Nucleus accumbens (tissue), 56 donors: ENCODE results near the gene TNRC6B.
A peak's percentile ranks its signal among the peaks of the same experiment; 100 is the strongest.

ENCODE experiments used
- DNase-seq, 56 donors: peaks; one replicate each; lab custom pipeline; 2025; lab: John Stamatoyannopoulos, UW

Gene TNRC6B

DNA sequence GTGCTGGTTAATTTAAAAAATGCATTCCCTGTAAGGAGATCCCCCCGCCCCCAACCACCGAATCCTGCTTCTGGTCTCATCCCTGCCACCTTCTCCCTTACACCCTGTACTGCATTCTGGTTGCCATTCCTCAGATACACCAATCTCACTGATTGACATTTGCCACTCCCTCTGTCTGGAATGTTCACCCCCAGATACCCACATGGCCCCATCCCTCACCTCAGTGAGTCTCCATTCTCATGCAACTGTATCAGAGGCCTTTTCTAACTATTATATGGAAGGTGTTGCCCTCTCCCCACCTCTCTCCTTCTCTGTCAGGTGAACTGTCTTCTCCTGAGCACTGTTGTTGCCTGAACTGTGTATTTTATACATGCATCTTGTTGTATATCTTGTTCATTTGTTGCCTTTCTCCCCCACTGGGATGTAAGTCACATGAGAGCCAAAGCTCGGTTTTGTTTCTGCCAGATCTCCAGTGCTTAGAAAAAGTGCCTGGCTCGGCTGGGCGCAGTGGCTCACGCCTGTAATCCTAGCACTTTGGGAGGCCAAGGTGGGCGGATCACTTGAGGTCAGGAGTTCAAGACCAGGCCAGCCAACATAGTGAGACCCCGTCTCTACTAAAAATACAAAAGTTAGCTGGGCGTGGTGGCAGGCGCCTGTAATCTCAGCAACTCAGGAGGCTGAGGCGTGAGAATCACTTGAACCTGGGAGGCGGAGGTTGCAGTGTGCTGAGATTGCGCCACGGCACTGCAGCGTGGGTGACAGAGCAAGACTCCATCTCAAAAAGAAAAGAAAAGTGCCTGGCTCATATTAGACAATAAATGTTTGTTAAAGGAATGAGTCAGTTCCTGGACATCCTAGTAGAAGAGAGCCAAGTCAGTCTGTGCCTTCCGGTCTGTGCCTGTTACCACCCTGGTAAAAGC lies 61.0 kb downstream of the TNRC6B start:
- no peak for DNase-seq

DNA sequence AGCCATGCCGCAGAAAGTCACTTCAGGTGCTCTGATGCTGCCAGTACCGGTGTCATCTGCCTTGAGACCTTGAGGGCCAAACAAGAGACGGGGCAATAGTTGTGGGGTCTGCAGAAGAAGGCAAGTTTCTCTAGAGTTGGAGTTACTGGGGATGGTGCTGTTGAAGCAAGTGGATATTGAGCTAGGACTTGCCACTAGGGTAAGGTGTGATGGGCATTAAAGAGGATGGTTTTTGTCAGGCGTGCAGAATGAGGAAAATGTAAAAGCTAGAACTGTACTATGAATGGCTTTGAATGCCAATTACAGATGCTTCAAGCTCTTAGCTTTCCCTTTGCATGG lies 61.6 kb downstream of the TNRC6B start:
- DNase-seq: no peak

DNA sequence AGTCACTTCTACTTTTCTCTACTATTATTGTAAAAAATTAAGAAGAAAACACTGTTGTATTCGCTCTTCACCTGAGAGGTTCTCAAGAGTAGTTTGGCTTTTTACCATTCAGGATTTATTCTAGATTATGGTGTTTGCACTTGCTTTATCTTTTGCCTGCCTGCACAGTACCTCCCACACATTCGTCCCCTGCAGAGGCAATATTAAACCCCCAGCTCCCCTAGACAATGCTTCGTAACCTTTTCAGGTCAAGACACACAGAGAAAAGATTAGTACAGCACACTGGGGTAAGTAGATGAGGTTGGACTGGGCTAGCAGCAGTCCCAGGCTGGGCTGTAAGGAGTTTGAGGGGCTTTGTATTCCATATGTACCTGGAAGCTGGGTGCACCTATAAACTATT lies 62.4 kb downstream of the TNRC6B start:
- no peak for DNase-seq

DNA sequence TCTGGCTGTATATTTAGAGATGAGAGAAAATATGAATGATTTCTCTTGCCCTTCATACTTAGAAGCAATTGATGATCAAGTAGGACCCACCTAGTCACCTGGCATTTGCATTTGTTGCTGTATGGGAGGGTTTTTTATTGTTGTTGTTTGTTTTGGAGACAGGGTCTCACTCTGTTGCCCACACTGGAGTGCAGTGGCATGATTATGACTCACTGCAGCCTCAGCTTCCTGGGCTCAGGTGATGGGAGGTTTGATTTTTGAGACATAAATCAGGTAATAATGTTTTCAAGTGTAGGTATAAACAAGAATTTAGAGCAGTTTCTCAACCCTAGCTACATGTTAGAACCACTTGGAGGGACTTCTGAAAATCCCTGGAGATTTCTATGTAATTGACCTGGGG lies 63.0 kb downstream of the TNRC6B start:
- no peak for DNase-seq

DNA sequence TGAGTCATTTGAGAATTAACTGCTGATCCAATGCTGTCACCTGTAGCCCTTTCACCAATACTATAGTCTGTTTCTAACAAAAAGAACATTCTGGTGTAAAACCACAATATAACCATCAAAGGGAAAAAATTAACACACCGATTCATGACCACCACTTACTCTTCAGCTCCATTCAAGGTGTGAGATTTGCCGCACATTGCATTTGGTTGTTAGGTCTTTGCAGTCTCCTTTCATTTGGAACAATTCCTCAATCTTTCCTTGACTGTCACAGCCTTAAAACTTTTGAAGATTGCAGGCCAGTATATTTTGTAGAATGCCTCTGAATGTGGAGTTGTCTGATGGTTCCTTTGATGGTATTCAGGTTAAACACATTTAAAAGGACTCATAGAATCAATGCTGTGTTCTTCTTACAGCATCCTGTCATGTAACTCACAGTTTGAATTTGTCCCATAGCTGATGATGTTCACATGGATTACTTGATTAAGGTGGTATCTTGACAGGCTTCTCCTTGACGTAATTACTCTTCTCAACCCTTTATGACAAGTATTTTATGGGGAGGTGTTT lies 63.6 kb downstream of the TNRC6B start:
- DNase-seq: no peak

DNA sequence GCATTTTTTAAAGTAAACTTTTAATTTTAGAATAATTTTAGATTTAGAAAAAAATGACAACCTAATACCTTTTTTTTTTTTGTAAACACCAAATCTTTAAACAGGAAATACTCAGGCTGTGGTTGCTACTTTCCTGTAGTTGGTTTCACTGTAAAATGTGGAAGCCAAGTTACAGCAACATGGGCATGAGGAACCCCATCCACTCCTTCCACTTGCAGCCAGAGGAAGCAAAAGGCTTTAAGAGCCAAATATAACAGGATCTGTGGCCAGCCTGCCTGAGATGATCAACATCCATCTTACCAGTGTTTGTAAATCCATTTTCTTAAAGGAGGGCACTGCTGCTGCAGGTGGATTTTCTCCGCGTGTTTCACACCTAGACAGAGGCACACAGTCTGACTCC lies 66.2 kb downstream of the TNRC6B start:
- DNase-seq: no peak

DNA sequence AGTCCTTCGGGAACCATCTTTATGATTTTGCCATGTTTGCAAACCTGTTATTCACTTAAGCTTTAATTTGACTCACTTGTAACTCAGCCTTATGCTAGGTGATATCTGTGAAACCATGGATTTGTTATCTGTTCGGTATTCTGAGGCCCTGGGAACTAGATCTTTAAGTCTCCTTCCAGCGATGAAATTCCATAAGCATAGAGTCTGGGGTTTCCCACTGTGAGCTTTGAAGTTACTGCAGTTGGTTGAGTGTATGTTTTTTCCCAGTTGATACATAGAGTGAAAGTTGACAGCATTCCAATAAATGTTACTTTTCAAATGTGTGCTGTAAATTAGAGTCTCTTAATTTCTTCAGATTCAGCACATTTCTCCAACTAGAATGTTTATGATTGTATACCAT lies 66.9 kb downstream of the TNRC6B start:
- no peak for DNase-seq

DNA sequence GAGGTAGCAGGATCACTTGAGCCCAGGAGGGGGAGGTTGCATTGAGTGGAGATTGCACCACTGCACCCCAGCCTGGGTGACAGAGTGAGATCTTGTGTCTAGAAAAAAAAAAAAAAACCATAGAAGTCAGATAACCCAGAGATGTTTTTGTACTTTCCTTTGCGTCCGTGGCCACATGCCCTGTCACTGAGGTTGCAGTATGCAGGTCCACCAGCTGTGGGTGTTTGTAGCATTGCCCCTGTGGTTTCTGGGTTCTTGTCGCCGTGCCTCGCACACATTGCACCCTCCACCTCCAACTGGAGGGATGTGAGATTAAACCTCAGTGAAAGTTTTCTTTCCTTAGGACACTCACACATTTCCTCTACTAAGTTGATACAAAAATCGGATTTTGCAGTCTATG lies 70.3 kb downstream of the TNRC6B start:
- no peak for DNase-seq

DNA sequence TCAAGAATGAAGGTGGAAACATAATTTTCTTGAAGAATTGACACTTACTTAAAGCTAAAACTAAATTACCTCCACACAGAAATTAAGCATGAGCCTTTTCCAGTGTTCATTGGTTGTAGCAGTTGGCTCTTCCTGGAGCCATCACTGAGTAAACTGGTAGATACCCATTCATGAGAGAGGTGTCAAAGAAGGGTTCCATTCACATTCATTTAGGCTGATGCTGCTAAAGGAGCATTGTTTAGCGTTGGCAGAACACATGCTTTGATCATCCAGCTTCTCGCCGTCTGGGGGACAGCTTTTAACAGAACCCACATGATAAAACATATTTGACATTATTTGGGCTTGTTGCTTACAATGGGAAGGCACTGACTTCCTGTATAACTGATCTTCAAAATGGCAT lies 71.6 kb downstream of the TNRC6B start:
- no peak for DNase-seq

DNA sequence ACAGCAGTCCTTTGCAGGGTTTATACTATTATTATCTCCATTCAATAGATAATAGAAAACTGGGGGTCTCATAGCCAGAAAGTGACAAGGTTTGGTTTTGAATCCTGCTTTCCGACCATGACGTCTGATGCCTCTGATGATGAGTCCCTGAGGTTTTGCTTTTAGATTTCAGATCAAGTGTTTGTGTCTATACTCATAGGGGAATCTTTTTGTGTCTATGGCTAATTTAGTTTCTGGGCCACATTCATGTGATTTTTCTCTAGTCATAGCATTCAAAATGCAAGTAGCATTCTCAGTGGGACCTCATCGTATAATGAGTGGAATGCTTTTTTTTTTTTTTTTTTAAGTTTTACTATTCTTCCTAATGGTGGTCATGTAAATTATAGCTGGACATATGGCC lies 72.9 kb downstream of the TNRC6B start:
- DNase-seq: no peak

DNA sequence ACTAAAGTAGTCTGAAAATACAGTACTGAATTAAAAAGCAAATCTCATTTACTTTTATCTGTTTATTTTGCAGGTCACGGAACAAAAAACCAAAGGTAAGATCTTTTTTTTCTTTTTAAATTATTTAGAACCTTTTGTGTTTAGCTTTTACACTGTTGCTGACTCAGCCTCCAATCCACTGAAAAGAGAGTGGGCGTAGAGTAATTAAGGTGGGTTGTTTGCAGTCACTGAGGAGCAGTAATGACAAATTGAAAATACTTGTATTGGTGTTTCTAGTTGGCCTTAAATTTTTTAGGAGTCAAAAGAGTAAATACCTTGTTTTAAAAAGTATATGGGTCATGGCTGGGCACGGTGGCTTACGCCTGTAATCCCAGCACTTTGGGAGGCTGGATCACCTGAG lies 73.4 kb downstream of the TNRC6B start:
- DNase-seq: peak in 1 of 56 donors; percentile 12

DNA sequence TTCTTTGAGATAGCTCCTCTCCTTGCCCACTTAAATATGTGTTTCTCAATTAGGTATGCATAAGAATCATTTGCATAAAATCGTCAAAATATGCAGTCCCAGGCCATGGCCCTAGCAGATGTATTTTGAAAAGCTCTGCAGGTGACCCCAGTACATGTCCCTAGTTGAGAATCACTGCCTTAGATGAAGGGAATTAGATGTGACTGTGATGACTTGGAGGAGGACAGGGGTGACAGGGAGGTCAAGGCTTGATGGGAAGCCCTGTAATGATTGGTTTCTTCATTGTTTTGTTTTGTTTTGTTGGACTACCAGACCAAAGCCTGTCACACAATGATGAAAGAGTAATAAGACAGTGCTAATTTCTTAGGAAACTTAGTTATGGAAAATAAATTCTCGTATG lies 74.4 kb downstream of the TNRC6B start:
- no peak for DNase-seq

DNA sequence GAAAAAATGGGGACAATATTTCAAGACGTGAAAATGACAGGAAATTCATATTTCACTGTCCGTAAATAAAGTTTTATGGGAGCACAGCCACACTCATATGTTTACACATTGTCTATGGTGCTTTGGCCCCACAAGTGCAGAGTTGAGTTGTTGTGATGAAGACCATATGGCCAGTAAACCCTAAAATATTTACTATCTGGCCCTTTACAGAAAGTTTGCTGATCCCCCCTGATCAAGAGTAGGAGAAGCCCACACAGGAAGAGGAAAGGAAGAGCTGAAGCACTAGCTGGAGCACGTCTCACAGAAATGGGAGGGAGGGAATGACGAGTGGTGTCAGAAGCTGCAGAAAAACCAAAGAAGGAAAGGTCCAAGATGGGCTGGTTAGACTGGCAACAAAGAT lies 78.8 kb downstream of the TNRC6B start:
- DNase-seq: no peak

DNA sequence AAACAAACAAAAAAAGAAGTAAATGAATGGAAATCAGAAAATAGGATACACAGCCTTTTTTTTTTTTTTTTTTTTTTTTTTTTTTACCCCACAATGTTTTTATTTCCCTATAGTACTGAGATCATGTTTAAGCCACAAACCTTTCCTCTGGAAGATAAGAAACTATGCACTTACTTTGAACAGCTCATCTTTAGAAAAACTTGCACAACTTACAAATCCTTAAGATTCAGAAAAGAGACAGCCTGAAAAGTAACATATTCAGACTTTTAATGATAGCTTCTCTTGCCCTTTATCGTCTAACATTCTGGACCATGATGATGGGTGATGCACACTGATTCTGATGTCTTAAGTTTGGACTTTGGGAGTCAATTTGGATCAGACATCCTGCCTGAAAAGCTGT lies 80.3 kb downstream of the TNRC6B start:
- DNase-seq: no peak

DNA sequence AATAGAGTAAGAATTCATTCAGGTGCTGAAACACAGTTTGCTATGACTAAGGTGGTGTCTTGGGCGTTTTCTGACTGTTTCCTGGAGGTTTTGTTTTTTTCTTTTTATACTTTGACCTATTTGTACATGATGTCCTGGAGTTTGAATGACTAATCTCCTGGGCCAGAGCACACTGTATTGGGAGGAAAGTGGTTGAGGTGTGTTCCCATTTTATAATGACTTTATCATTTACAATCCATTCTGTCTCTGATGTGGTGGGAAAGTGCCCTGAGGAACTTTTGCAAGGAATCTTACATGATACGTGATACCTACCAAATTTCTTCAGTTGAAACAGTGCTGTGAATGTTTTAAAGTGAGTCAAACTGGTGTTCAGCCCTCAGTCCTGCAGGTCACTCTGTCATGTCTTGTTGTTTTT lies 80.8 kb downstream of the TNRC6B start:
- no peak for DNase-seq

DNA sequence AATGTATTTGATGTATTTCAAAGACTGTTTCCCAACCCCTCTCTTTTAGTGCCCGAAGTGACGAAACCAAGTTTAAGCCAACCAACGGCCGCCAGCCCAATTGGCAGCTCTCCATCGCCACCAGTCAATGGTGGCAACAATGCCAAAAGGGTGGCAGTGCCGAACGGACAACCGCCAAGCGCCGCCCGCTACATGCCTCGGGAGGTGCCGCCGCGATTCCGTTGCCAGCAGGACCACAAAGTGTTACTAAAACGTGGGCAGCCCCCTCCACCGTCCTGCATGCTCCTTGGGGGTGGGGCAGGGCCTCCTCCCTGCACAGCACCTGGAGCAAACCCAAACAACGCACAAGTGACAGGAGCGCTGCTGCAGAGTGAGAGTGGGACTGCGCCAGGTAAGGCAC lies 84.1 kb downstream of the TNRC6B start:
- DNase-seq: peak in 15 of 56 donors; percentile 1 to 40 (median 24)

DNA sequence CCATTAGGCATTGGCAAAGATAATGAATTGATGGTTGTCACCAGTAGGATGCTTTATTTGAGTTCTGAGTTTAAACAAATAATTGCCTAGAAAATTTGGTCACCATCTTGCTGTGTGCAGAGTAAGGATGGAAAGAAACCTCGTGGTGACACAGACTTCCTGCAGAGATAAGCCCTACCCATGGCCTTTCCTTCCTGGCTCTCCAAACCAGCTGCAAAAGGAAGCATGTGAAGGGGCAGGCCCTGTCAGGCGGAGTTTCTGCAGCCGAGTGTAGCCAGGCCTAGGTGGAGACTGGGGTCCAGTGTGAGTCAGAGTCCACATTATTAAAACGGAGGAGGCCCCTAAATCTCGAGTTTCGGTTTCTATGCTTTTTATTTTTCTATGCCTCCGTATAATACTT lies 85.5 kb downstream of the TNRC6B start:
- DNase-seq: no peak

DNA sequence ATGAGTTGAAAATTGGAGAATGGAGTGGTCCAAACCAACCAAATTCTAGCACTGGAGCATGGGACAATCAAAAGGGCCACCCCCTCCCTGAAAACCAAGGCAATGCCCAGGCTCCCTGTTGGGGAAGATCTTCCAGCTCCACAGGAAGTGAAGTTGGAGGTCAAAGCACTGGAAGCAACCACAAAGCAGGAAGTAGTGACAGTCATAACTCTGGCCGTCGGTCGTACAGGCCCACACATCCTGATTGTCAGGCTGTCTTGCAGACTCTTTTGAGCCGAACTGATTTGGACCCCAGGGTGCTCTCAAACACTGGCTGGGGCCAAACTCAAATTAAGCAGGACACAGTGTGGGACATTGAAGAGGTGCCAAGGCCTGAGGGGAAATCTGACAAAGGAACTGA lies 88.1 kb downstream of the TNRC6B start:
- no peak for DNase-seq

DNA sequence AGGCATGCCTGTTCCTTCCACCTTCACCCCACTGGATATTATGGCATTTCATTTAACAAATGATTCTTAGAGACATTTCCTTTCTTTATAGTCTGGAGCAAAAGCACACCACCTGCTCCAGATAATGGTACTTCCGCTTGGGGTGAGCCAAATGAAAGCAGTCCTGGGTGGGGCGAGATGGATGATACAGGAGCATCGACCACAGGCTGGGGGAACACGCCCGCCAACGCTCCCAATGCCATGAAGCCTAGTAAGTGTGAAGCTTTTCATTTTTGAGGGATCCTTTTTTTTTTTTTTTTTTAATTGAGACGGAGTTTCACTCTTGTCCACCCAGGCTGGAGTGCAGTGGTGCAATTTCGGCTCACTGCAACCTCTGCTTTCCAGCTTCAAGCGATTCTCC lies 92.3 kb downstream of the TNRC6B start:
- no peak for DNase-seq

DNA sequence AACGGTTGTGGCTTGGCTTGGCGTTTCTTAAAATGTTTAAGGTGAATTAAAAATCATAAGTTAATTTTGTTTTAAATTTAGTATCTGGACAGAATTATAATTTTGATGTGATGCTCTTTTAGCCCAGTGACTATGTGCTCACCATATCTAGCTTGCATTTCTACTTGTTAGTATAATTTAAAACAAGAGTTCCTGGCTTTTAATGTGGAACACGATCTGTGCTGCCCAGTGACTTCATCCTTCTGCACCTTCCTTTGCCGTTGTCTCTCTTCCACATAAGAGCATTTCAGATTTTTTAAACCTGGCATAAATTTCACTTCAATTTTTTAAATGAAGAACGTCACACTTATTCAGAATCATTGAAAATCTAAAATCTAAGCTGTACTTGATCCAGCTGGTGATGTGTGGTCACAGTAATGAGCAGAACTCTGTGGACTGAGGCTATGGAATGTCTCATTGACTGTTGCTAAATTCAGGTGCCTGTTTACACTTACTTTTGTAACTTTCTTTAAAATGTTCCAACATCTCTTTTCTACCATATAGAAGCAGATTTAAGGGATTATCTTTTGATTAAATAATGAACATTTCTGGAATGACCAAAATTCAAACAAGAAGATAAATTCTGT lies 93.1 kb downstream of the TNRC6B start:
- no peak for DNase-seq

DNA sequence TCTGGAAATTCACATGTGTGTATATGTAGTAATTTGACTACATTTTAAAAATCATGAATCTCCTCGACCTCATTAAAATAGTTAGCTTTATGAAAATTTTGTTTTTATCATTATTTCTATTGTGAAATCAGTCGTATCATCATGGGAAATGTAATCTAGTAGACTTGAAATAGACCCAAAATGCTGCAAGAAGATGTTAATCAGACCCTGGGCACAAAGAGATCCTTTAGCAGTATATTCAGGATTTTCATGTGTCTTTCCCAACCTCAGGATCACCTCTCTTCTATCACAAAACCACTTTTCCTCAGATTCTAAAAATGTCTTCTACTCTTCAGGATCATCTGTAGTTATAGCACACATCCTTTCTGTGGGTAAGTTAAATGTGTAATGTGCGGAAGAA lies 93.7 kb downstream of the TNRC6B start:
- no peak for DNase-seq

DNA sequence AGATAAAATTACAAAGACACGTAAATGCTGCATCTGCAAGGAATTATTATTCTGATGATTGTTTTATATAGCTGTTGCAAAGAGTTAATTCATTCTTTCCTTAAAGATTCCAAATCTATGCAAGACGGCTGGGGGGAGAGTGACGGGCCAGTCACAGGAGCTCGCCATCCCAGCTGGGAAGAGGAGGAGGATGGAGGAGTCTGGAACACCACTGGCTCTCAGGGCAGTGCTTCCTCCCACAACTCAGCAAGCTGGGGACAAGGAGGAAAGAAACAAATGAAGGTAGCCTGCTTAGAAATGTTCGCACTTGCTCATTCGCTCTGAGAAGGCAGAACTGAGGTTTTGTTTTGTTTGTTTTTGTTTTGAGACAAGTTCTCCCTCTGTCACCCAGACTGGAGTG lies 95.6 kb downstream of the TNRC6B start:
- DNase-seq: no peak
